Panc1 (cell line): ENCODE measurements around the gene ZDHHC14. TPM values are rescaled to one million over a fixed set of nuclear protein-coding genes. Genes with fewer than 3 reads are reported as not detected.
A peak's percentile ranks its signal among the peaks of the same experiment; 100 is the strongest.

Experiments
- ATAC-seq: fragments of 200-7000 bp; cut with Tn5 transposase; 2 replicates; pipeline ENCODE4 v1.9.1; 2020; ENCODE audit warnings: mild to moderate bottlenecking, moderate library complexity
- BruUV-seq: library from RNA; stranded (reverse); fragments of 400-500 nt; replicated peaks from 2 replicates; lab custom pipeline; 2021; lab: Mats Ljungman, UMichigan
- CTCF ChIA-PET: fragments of 300-600 bp; sonication (Branson Sonifier 250); formaldehyde crosslinking; loops from one replicate; lab custom pipeline; 2022; ENCODE audit warnings: antibody characterized with exemption; lab: Charles Lee
- POLR2A ChIA-PET: fragments of 300-600 bp; sonication (Branson Sonifier 250); formaldehyde crosslinking; loops from one replicate; lab custom pipeline; 2022; ENCODE audit warnings: antibody characterized with exemption; lab: Charles Lee
- DNase-seq: peaks from one replicate; pipeline ENCODE4 v3.0.0-alpha.2; 2010; ENCODE audit warnings: low read depth, low spot score
- H3K27ac ChIP-seq: 2 replicates; pipeline ENCODE4 v1.5.1; 2011; ENCODE audit warnings: mild to moderate bottlenecking, low read length, inconsistent platforms
- H3K27me3 ChIP-seq: fragments of 200-500 bp; sonication (Bioruptor generic); 2 replicates; pipeline ENCODE4 v1.6.0; 2014; ENCODE audit warnings: low read length, inconsistent platforms; ENCODE audit not compliant: control insufficient read depth, insufficient read depth
- H3K36me3 ChIP-seq: fragments of 200-500 bp; sonication (Bioruptor generic); 2 replicates; pipeline ENCODE4 v1.5.1; 2014; ENCODE audit warnings: inconsistent platforms, mild to moderate bottlenecking, low read length, moderate library complexity; ENCODE audit not compliant: control insufficient read depth, insufficient read depth
- H3K4me1 ChIP-seq: 2 replicates; pipeline ENCODE4 v1.5.1; 2011; ENCODE audit warnings: inconsistent platforms, mild to moderate bottlenecking, low read length, moderate library complexity; ENCODE audit not compliant: control insufficient read depth, insufficient read depth
- H3K4me3 ChIP-seq, 2 experiments: 2 replicates each; pipeline ENCODE4 v1.5.1; 2011 to 2012; ENCODE audit warnings: low read depth in 2 of 2, low read length in 2 of 2, mild to moderate bottlenecking in 2 of 2, inconsistent platforms in 1 of 2, moderate library complexity in 1 of 2
- H3K9me3 ChIP-seq: fragments of 200-500 bp; sonication (Bioruptor generic); 2 replicates; pipeline ENCODE4 v1.5.1; 2014; ENCODE audit warnings: low read depth, mild to moderate bottlenecking, inconsistent platforms, low read length, moderate library complexity; ENCODE audit not compliant: control insufficient read depth, insufficient read depth
- CTCF ChIP-seq: fragments of 450-650 bp; IDR thresholded peaks from 2 replicates; pipeline ENCODE4 v1.5.1; 2017; ENCODE audit warnings: mild to moderate bottlenecking
- POLR2AphosphoS5 ChIP-seq: IDR thresholded peaks from 2 replicates; pipeline ENCODE4 v1.6.1; 2012; ENCODE audit warnings: mild to moderate bottlenecking, low read depth, low read length, moderate library complexity
- REST ChIP-seq, 2 experiments: IDR thresholded peaks; 2 replicates each; pipeline ENCODE4 v1.6.1; 2011 to 2012; ENCODE audit warnings: low read depth in 2 of 2, control low read depth in 1 of 2, low read length in 1 of 2, mild to moderate bottlenecking in 1 of 2, moderate library complexity in 1 of 2; ENCODE audit not compliant: insufficient read depth in 1 of 2
- SIN3A ChIP-seq: IDR thresholded peaks from 2 replicates; pipeline ENCODE4 v1.6.1; 2012; ENCODE audit warnings: low read depth, mild to moderate bottlenecking, low read length, moderate library complexity, borderline replicate concordance; ENCODE audit not compliant: insufficient read depth
- TCF7L2 ChIP-seq: IDR thresholded peaks from 2 replicates; pipeline ENCODE4 v1.6.1; 2011; ENCODE audit warnings: mild to moderate bottlenecking, low read depth, low read length, inconsistent platforms
- in situ Hi-C: cut with HindIII; loops from 2 replicates; pipeline ENCODE4 v1.10.0; 2016; ENCODE audit warnings: low sequenced_read_pairs, low pct_unique_long_range_greater_than_20kb
- intact Hi-C: fragments of 100-400 bp; cut with micrococcal nuclease; formaldehyde crosslinking; loops from one replicate; pipeline ENCODE4 v1.10.0; 2022; ENCODE audit not compliant: unreplicated experiment
- total RNA-seq: library from RNA; stranded (reverse); gene quantifications from one replicate; pipeline ENCODE4 v1.2.1, GENCODE V29; 2021; ENCODE audit not compliant: unreplicated experiment

ZDHHC14 gene
- total RNA-seq, 1 experiment from 2014 or later: 19.9 TPM

GRCh38 chr6:157579467-157580031 lies 198.6 kb downstream of the ZDHHC14 start:
- ATAC-seq (peak; percentile 88), DNase-seq (peak; percentile 5)
- H3K4me3 ChIP-seq: no peak overlapping the region
- TF ChIP-seq REST (IDR thresholded peaks at IDR 0.05; ENCODE audit: insufficient read depth in 1 of 2, low read depth in 2 of 2, low read length in 1 of 2) (no peak), CTCF (no peak), TCF7L2 (no peak), SIN3A (no peak), POLR2AphosphoS5 (no peak)
- no peaks in the 10 kb centered on the region for H3K9me3 ChIP-seq
- ChIA-PET POLR2A (no interaction called here), CTCF (interaction anchor here (0.6 kb wide), 1 partner anchor 139 kb away, joined by 4 read pairs; no protein-coding TSS in a partner anchor)
- in situ Hi-C loops: no loop called here
- H3K27me3 ChIP-seq: no peaks in the 10 kb centered on the region
- H3K27ac ChIP-seq: no peak overlapping the region
- intact Hi-C loops: no loop called here
- no TSS peak for BruUV-seq
- H3K4me1 ChIP-seq: no peaks in the 10 kb centered on the region
- H3K36me3 ChIP-seq: no peaks in the 10 kb centered on the region

- TF ChIP-seq SIN3A (no peak), CTCF (no peak), TCF7L2 (no peak), POLR2AphosphoS5 (no peak), REST (IDR thresholded peaks at IDR 0.05; ENCODE audit: insufficient read depth in 1 of 2, low read depth in 2 of 2, low read length in 1 of 2) (no peak)
- CTCF ChIA-PET: no interaction called here
Observed at GRCh38 chr6:157584036-157584435, 203.0 kb downstream of the ZDHHC14 start.

More at GRCh38 chr6:157584036-157584435, 203.0 kb downstream of the ZDHHC14 start:
- H3K27me3 ChIP-seq: no peaks in the 10 kb centered on the region
- H3K27ac ChIP-seq: no peak overlapping the region
- intact Hi-C loops (no loop called here), in situ Hi-C loops (no loop called here)
- no peaks in the 10 kb centered on the region for H3K4me1 ChIP-seq
- DNase-seq (no peak), ATAC-seq (no peak)
- H3K4me3 ChIP-seq: no peak overlapping the region
- BruUV-seq: no TSS peak
- POLR2A ChIA-PET: interaction anchor here (0.6 kb wide), 1 partner anchor 193 kb away, joined by 3 read pairs; no protein-coding TSS in a partner anchor
- no peaks in the 10 kb centered on the region for H3K9me3 ChIP-seq
- no peaks in the 10 kb centered on the region for H3K36me3 ChIP-seq
